ENCODE measurements around the gene TBC1D12.
"Not testable (repeated sequence)": the region's sequence is repeated elsewhere in the genome, so short reads cannot be mapped to it uniquely, and the experiment has no call there.

The TBC1D12 gene

DNA sequence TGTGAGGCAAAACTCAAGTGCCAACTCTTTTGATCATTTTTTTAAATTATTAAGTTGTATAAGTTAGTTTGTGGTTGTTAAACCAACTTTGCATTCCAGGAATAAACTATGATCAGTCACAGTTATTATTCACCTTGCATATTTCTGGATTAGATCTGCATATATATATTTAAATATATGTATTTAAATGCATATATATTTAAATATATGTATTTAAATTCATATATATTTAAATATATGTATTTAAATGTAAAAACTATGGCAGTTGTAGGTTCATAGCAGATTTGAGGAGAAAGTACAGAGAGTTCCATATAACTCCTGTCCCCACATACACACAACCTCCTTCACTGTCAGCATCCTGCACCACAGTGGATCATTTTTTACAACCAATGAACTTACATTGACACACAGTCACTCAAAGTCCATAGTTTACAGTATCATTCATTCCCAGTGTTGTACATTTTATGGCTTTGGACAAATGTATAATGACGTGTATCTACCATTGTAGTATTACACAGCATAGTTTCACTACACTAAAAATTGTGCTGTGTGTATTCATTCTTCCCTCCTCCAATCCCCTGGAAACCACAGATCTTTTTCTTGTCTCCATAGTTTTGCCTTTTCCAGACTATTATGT lies 49.7 kb downstream of the TBC1D12 start:
- FAIRE-seq = no peak
- no peak for DNase-seq (ENCODE audit: low spot score)

GRCh38 chr10:94456942-94457341 lies 54.6 kb downstream of the TBC1D12 start:
- DNase-seq (ENCODE audit: low spot score) (no peak), FAIRE-seq (no peak)

- no peak for FAIRE-seq
- DNase-seq (ENCODE audit: low spot score) = no peak
Measured at GRCh38 chr10:94459385-94459784, 57.0 kb downstream of the TBC1D12 start.

- DNase-seq (ENCODE audit: low spot score) (no peak), FAIRE-seq (no peak)
Measured at GRCh38 chr10:94461503-94461902, 59.2 kb downstream of the TBC1D12 start.

- FAIRE-seq (no peak), DNase-seq (ENCODE audit: low spot score) (no peak)
Measured at GRCh38 chr10:94462130-94462529, 59.8 kb downstream of the TBC1D12 start.

DNA sequence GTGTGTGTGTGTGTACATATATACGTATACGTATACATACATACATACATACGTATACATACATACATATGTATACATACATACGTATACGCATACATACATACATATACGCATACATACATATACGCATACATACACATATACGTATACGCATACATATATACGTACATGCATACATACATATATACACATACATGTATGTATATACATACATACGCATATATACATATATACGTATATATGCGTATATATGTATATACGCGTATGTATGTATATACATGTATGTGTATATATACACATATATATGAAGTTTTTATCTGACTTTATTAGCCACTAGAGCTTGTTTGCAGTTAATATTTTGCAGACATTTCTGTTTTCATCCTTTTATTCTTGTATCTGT lies 63.3 kb downstream of the TBC1D12 start:
- DNase-seq (ENCODE audit: low spot score) (no peak), FAIRE-seq (peak; percentile 30)

DNA sequence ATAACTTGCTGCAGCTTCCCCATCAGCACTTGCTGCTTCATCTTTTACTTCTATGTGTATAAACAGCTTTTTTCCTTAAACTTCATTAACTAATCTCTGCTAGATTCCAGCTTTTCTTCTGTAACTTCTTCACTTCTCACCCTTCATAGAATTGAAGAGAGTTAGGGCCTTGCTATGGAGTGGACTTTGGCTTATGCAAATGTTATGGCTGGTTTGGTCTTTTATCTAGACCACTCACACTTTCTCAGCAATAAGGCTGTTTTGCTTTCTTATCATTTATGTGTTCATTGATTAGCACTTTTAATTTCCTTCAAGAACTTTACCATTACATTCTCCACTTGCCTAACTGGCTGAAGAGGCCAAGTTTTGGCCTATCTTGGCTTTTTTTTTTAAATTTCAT lies 79.1 kb downstream of the TBC1D12 start:
- DNase-seq (ENCODE audit: low spot score) = no peak
- FAIRE-seq = no peak

- FAIRE-seq (no peak), DNase-seq (ENCODE audit: low spot score) (no peak)
Measured at GRCh38 chr10:94483970-94484369, 81.6 kb downstream of the TBC1D12 start.

DNA sequence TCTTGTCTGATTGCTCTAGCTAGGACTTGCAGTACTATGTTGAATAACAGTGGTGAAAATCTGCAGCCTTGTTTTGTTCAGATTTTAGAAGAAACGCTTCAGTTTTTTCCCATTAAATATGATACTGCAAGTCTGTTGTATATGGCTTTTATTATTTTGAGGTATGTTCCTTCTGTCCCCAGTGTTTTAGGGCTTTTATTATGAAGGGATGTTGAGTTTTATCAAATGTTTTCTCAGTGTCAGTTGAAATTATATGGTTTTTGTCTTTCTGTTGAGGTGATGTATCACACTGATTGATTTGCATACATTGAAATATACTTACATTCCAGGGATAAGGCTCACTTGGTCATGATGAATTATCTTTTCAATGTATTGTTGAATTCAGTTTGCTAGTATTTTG lies 82.8 kb downstream of the TBC1D12 start:
- no peak for FAIRE-seq

GRCh38 chr10:94487575-94487974 lies 85.2 kb downstream of the TBC1D12 start:
- DNase-seq (ENCODE audit: low spot score) (no peak), FAIRE-seq (no peak)

More for the DNA sequence above, 82.8 kb downstream of the TBC1D12 start:
- no peak for DNase-seq (ENCODE audit: low spot score)

GRCh38 chr10:94489107-94489506 lies 86.8 kb downstream of the TBC1D12 start:
- FAIRE-seq = no peak
- DNase-seq (ENCODE audit: low spot score) = no peak

- DNase-seq (ENCODE audit: low spot score) = no peak
- no peak for FAIRE-seq
Measured at GRCh38 chr10:94489976-94490788, 87.8 kb downstream of the TBC1D12 start.

- DNase-seq (ENCODE audit: low spot score) = no peak
- no peak for FAIRE-seq
Measured at GRCh38 chr10:94490789-94491039, 88.4 kb downstream of the TBC1D12 start.

- DNase-seq (ENCODE audit: low spot score) = no peak
- no peak for FAIRE-seq
Measured at GRCh38 chr10:94493463-94493862, 91.1 kb downstream of the TBC1D12 start.

- FAIRE-seq (no peak), DNase-seq (ENCODE audit: low spot score) (no peak)
Measured at GRCh38 chr10:94496010-94496409, 93.7 kb downstream of the TBC1D12 start.

DNA sequence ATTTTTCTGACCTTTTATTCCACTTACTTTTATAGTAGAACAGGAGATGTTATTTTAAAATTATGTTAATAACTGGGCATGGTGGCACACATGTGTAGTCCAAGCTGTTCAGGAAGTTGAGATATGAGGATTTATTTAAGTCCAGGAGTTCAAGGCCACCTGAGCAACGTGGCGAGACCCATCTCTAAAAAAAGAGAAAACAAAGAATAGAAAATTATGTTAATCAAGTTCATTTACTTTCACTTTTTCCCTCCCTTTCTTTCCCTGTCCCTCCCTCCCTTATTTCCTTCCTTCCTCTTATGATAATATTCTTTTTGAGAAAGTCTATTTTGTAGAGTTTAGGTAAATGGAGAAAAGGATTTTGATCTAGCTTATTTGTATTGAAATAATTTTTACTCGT lies 94.3 kb downstream of the TBC1D12 start:
- FAIRE-seq = no peak
- DNase-seq (ENCODE audit: low spot score) = no peak

- FAIRE-seq (no peak), DNase-seq (ENCODE audit: low spot score) (no peak)
Measured at GRCh38 chr10:94500063-94500462, 97.7 kb downstream of the TBC1D12 start.

DNA sequence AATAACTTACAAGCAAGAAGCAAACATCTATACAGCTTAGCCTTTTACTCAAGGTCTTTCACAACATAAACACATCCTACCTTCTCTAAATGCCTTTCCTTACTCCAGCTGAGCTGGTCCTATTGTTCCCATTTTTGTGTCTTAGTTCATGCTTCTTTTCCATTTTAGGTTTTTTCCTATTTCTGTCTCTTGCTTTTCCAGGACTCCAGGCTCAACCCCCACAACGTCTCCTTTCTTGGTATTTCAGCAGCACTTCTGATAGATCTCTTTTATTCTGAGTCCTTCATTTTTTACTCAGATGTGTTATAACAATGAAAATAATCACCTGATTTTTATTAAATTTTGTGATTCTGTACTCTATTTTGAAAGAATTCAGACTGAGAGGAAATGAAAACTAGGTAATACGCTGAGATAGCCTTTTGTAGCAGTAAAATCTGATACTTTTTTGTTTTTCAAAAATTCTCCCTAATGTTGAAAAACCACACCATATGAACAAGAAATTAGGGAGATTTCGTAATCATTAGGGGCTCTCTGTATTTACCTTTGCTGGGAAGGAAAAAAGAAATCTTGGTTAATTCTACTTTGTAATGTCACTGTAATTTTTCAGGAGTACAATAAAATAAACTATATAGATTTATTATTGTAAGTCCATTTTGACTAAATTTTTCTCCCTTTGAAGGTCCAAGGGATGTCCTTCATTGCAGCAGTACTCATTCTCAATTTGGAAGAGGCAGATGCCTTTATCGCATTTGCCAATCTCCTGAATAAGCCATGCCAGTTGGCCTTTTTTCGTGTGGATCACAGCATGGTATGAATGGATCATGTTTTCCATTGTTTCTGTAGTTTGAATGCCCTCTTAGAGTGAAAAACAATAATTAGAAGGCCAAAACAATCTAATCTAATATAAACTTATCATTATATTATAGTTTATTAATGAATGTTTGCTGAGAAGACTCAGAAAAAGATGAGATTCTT lies 119.2 kb downstream of the TBC1D12 start:
- FAIRE-seq = no peak
- no peak for DNase-seq (ENCODE audit: low spot score)

- FAIRE-seq (no peak), DNase-seq (ENCODE audit: low spot score) (no peak)
Measured at GRCh38 chr10:94524146-94524545, 121.8 kb downstream of the TBC1D12 start.

DNA sequence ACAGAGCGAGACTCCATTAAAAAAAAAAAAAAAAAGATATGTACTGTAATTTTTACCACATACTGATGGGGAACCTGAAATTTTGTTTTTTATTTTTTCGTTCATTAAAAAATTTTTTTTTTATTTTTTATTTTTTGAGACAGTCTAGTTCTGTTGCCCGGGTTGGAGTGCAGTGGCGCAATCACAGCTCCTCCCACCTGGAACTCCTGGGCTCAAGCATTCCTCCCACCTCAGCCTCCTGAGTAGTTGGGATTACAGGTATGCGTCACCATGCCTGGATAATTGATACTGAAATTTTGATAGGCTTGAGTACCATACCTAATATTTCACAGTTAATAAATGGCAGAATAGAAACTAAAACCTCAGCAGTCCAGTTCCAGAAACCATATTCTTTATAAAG lies 122.4 kb downstream of the TBC1D12 start:
- DNase-seq (ENCODE audit: low spot score) (no peak), FAIRE-seq (no peak)

DNA sequence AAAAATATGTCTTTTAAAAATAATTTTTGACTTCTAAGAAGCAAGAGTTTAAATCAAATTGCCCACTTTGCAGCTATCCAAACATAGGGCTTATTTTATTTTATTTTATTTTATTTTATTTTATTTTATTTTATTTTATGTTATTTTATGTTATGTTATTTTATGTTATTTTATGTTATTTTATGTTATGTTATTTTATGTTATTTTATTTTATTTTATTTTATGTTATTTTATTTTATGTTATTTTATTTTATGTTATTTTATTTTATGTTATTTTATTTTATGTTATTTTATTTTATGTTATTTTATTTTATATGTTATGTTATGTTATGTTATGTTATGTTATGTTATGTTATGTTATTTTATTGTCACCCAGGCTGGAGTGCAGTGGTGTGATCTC lies 129.2 kb downstream of the TBC1D12 start:
- not testable (repeated sequence) for DNase-seq (ENCODE audit: low spot score)
- FAIRE-seq = peak; percentile 99

DNA sequence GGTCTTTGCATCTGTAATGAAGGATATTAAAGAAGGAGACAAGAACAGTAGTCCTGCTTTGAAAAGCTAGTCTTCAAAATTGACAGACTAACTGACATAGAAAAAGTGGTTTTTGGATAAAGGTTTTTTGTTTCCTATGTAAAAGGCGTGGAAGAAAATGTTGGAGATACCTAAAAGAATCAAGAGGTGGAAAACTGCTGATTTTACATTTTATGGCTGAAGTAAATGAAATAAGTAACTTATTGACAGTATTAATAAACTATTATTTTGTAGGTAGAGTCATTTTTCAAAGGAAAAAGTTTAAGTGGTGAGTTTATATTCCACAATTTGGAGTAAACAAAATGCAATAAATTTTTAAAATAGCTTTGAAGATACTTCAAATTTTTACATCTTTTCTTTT lies 130.7 kb downstream of the TBC1D12 start:
- FAIRE-seq = no peak

More for the DNA sequence above, 130.7 kb downstream of the TBC1D12 start:
- DNase-seq (ENCODE audit: low spot score) = no peak
